GM18519 (cell line): ENCODE measurements around the gene RAD54L2.
"Not testable (repeated sequence)": the region's sequence is repeated elsewhere in the genome, so short reads cannot be mapped to it uniquely, and the experiment has no call there.

Experiments used
- ATAC-seq: cut with Tn5 transposase; IDR thresholded peaks from one replicate; pipeline ENCODE4 v1.9.1; 2021; ENCODE audit warnings: mild to moderate bottlenecking, moderate library complexity; ENCODE audit not compliant: unreplicated experiment, low FRiP score

The RAD54L2 gene

GRCh38 chr3:51538115-51538458 is 432 bp upstream of the RAD54L2 start:
- no peak for ATAC-seq

- ATAC-seq: no peak
Observed at GRCh38 chr3:51539291-51539941, 897 bp downstream of the RAD54L2 start.

- ATAC-seq: not testable (repeated sequence)
Observed at GRCh38 chr3:51542596-51542995, 4.1 kb downstream of the RAD54L2 start.

GRCh38 chr3:51544011-51544775 is 5.7 kb downstream of the RAD54L2 start:
- ATAC-seq: no peak

DNA sequence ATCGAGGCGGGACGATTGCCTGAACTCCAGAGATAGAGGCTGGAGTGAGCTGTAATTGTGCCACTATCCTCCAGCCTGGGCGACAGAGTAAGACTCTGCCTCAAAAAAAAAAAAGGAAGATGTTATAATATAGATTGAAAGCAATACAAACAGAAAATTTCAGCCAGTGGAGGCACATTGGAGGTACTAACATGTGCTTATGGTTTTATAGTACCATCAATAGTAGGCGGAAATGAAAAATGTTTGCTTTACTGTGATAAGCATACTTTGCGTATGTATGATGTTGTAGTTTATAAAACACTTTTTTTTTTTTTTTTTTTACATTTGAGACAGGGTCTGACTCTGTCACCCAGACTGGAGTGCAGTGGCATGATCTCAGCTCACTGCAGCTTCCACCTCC is 8.8 kb downstream of the RAD54L2 start:
- ATAC-seq: no peak

DNA sequence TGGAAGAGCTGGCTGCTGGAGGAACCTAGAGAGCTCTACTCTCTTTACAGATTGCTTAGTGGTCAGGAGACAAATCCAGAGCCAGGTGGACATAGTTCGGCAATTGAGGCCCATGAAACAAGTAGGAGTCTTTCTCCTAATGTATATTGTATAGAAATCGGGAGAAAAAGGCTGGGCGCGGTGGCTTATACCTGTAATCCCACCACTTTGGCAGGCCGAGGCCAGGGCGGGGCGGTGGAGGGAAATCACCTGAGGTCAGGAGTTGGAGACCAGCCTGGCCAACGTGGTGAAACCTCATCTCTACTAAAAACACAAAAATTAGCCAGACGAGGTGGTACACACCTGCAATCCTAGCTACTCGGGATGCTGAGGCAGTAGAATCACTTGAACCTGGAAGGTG is 10.8 kb downstream of the RAD54L2 start:
- ATAC-seq: no peak

- ATAC-seq: no peak
Observed at GRCh38 chr3:51550080-51550819, 11.7 kb downstream of the RAD54L2 start.

DNA sequence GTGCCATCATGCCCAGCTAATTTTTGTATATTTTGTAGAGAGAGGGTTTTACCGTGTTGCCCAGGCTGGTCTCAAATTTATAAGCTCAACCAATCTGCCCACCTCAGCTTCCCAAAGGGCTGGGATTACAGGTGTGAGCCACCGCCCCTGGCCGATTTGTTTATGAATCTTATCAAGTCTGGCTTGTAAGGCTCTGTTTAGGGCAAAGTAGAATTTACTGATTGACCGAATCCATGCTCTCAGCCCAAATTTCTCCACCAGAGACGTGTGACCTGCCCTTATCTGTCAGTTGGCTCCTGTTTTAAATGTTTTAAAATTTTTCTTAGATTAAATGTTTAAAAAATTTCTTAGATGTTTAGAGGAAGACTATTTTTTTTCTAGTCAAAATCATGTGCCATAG is 19.5 kb downstream of the RAD54L2 start:
- no peak for ATAC-seq

DNA sequence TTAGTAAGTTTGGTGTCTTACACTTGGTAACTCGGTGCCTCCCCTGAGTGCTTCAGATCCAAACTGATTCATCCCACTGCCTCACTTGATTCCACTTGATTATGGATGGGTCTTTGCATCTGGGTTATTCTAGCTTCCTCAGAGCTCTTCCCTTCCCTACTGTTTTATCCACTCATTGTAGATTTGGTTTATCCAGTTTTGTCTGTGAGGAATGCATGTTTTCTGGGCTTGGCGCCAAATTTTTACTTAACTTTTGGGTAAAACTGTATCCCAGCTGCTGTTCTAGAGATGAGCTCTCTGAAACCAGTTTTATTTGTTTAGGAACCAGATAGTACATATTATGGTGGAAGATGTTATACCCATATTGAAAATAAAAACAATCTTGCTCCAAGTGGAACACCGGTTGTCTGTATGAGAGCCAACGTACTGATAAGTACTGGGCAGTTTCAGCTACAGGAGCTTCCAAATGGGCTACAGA is 20.9 kb downstream of the RAD54L2 start:
- no peak for ATAC-seq

- no peak for ATAC-seq
Observed at GRCh38 chr3:51559961-51560360, 21.4 kb downstream of the RAD54L2 start.

- ATAC-seq: not testable (repeated sequence)
Observed at GRCh38 chr3:51562403-51562802, 23.9 kb downstream of the RAD54L2 start.

- no peak for ATAC-seq
Observed at GRCh38 chr3:51568036-51568435, 29.5 kb downstream of the RAD54L2 start.

DNA sequence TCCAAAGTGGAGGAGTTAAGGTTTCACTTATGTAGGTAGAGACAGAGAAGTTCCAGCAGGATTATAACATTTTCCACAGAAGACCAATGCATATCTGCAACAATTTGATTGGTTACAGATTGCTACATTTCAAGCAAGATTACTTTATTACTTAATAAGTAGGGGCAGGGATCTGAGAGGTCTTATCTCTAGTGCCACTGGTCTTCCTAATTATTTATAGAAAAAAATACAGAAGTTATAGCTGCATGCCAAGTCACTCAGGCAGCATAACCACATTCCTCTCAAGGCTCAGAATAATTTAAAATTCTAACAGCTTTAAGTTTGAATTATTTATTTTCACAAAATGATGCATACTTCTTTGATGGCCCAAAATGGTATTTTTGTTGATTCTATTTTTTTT is 30.5 kb downstream of the RAD54L2 start:
- ATAC-seq: no peak

DNA sequence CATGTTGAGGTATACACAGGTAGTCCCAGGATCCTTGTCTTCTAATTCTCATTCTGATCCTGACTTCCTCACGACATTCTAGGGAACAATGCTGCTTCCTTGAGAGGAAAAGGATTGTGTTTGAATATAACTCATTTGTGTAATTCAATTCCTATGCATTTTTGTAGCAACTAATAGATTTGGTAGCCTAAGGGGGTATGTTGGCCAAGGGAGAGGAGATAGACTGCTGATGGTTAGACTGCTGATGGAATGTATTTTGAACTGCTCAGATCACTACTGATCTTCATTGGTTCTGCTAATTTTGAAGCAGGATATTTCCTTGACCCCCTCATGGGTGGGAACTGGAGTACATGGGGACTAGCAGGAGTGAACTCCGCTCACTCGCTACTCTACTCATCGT is 39.7 kb downstream of the RAD54L2 start:
- no peak for ATAC-seq

DNA sequence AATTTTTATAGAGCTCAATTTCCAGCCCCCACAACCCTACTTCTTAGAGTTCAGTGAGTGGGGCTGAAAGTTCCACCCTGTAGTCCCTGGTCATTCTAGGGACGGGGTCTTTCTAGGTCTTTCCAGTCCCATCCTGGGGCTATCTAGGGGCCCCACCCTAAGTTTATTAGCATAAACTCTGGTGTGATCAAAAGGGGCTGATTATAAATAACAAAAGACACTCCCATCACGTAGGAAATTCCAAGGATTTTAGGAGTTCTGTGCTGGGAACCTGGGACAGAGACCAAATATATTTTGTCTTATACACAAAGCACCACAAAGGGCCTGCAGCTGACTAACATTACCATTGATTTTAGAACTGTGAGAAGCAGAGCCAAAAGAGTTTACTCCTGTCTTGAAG is 41.9 kb downstream of the RAD54L2 start:
- ATAC-seq: no peak

DNA sequence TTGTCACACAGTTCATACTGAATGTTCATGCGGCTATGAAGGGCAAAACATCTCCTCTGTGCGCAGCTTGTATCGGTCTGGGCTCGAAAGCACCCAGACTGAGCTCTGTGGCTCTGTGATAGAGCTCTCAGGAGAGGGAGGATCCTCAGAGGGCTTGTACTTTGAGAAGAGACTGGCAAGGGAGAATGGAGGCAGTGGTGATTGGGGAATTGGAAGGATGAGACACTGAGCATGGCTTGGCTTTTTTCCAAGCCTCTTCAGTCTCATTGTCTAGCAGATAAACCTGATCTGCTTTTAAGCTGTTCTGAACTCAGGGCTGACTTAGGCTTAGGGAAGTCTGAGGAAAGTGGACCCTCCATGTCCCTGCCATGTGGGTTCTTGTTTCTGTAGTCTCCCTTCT is 43.0 kb downstream of the RAD54L2 start:
- ATAC-seq: no peak

- no peak for ATAC-seq
Observed at GRCh38 chr3:51585197-51585596, 46.7 kb downstream of the RAD54L2 start.

- ATAC-seq: no peak
Observed at GRCh38 chr3:51585871-51586270, 47.4 kb downstream of the RAD54L2 start.
